Type B pancreatic cell (in vitro differentiated cells): ENCODE data around the gene TIMELESS. TPM values are rescaled to one million over a fixed set of nuclear protein-coding genes. Genes with fewer than 3 reads are reported as not detected.

Experiments
- DNase-seq: peaks from one replicate; pipeline ENCODE4 v3.0.0; 2021; ENCODE audit warnings: mixed read lengths; ENCODE audit not compliant: unreplicated experiment; ENCODE audit errors: extremely low spot score
- H3K27ac Mint-ChIP-seq: 2 replicates; pipeline ENCODE4 v1.8.0; 2021; ENCODE audit warnings: mild to moderate bottlenecking, mixed read lengths
- H3K27me3 Mint-ChIP-seq: 2 replicates; pipeline ENCODE4 v1.8.0; 2021; ENCODE audit warnings: mixed read lengths
- H3K36me3 Mint-ChIP-seq: 2 replicates; pipeline ENCODE4 v1.8.0; 2021; ENCODE audit warnings: mixed read lengths
- H3K4me1 Mint-ChIP-seq: one replicate; pipeline ENCODE4 v1.8.0; 2021; ENCODE audit warnings: mixed read lengths; ENCODE audit not compliant: unreplicated experiment
- H3K4me3 Mint-ChIP-seq: 2 replicates; pipeline ENCODE4 v1.8.0; 2021; ENCODE audit warnings: mild to moderate bottlenecking, mixed read lengths
- H3K9me3 Mint-ChIP-seq: 2 replicates; pipeline ENCODE4 v1.8.0; 2021; ENCODE audit warnings: mixed read lengths
- total RNA-seq: library from RNA; stranded (reverse); gene quantifications from 2 replicates; pipeline ENCODE4 v1.2.1, GENCODE V29; 2021; ENCODE audit warnings: low replicate concordance
- TF ChIP-seq, protein P1 (sequence below): fragments of 200-600 bp; sonication (generic); conservative IDR thresholded peaks from 2 replicates; pipeline ENCODE4 v1.5.0; 2021; ENCODE audit warnings: antibody characterized with exemption, mild to moderate bottlenecking

TIMELESS gene
- total RNA-seq, 1 donor from 2014 or later: 57.4 TPM

DNA sequence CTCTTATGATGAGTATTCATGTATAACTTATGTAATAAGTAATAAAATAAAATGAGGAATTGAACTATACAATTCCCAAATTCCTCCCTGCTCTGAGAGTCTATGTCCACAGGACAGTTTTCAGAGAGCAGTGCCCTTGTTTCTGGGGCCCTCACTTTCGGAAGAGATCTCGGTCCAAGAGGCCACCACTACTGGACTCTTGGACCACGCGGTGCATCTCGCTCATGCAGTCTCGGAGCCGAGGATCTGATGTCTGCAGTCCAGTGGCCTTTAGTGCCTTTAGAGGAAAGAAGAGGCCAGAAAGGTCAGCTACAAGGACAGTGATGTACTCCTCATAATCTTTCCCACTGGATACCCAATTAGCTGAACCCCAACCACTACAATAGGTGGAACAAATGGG lies 30.4 kb upstream of the TIMELESS start:
- H3K27ac Mint-ChIP-seq: no peak overlapping the region
- H3K36me3 Mint-ChIP-seq: no peaks in the 10 kb centered on the region
- H3K27me3 Mint-ChIP-seq: peaks cover 3% of the 10 kb centered on the region
- H3K4me1 Mint-ChIP-seq: no peaks in the 10 kb centered on the region
- no peaks in the 10 kb centered on the region for H3K9me3 Mint-ChIP-seq
- H3K4me3 Mint-ChIP-seq: no peak overlapping the region
- TF ChIP-seq, protein P1, sequence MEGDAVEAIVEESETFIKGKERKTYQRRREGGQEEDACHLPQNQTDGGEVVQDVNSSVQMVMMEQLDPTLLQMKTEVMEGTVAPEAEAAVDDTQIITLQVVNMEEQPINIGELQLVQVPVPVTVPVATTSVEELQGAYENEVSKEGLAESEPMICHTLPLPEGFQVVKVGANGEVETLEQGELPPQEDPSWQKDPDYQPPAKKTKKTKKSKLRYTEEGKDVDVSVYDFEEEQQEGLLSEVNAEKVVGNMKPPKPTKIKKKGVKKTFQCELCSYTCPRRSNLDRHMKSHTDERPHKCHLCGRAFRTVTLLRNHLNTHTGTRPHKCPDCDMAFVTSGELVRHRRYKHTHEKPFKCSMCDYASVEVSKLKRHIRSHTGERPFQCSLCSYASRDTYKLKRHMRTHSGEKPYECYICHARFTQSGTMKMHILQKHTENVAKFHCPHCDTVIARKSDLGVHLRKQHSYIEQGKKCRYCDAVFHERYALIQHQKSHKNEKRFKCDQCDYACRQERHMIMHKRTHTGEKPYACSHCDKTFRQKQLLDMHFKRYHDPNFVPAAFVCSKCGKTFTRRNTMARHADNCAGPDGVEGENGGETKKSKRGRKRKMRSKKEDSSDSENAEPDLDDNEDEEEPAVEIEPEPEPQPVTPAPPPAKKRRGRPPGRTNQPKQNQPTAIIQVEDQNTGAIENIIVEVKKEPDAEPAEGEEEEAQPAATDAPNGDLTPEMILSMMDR: no peak
- no peak for DNase-seq

DNA sequence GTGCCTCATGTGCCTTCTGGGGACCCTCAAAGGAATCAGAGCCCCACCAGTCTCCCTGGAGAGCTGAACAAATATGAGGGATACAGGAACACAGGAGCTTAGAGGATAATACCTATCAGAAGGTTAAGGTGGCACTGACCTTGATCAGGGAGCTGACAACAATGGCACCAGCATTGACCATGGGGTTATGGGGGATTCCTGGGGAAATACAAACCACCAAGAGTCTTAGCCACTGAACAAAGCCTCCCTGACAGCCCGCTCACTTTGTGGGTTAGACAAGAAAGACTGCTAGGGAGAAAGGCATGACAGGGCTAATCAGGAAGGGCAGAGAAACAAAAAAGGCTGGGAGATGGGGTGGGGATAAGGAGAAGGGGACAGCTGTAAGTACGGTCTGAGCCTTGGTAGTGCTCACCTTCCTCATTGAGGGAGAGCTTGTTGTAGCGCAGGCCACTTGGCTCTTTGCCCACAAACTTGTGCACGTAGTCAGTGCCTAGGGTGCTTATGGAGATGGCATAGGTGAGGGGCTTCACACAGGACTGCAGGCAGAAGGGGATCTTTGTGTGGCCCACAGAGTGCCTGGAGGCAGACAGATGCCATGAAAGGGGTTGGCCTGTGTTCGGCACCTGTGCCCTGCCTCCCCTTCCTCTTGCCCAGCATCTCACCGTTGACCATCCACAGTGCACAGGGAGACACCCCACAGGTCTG lies 28.4 kb upstream of the TIMELESS start:
- H3K9me3 Mint-ChIP-seq: no peaks in the 10 kb centered on the region
- no peak overlapping the region for H3K4me3 Mint-ChIP-seq
- H3K27me3 Mint-ChIP-seq: no peaks in the 10 kb centered on the region
- H3K36me3 Mint-ChIP-seq: no peaks in the 10 kb centered on the region
- no peaks in the 10 kb centered on the region for H3K4me1 Mint-ChIP-seq
- H3K27ac Mint-ChIP-seq: no peak overlapping the region
- TF ChIP-seq, protein P1: no peak
- DNase-seq: no peak

DNA sequence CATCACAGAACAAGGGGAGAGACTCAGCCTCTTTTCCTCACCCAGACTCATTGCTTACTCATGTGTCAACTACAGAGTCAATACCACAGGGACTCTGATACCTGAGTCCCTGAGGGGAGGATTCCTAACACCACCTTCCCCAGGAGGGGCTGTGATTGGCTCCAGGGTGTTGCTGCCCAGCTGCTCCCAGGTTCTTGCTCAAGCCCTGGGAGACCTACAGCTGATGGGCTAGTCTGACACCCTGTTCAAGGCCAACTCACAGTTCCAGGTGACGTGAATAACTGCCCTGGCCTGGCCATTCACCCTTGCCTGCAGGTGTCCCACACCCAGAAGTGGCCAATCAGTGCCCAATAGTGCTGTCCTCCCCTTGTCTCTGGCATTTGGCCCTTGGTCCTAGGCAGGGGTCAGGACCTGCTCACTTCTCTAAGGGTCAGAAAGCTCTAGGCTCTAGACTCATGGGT lies 27.8 kb upstream of the TIMELESS start:
- Mint-ChIP-seq H3K9me3 (no peaks in the 10 kb centered on the region), H3K27ac (no peak overlapping the region), H3K36me3 (no peaks in the 10 kb centered on the region), H3K4me1 (no peaks in the 10 kb centered on the region), H3K4me3 (no peak overlapping the region), H3K27me3 (no peaks in the 10 kb centered on the region)
- TF ChIP-seq, protein P1: no peak
- DNase-seq: no peak

DNA sequence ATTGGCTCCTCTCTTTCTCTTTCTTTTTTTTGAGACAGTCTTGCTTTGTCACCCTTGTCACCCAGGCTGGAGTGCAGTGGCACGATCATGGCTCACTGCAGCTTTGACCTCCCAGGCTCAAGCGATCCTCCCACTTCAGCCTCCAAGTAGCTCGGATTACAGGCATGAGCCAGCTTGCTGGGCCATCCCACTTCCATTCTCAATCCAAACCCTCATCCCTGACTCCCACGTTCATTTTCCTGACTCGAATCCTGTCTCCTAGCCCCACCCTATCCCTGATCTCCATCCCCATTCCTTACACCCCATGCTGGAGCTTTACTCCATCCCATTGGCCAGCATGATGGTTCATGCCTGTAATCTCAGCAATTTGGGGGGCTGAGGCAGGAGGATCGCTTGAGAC lies 26.9 kb upstream of the TIMELESS start:
- no peaks in the 10 kb centered on the region for H3K36me3 Mint-ChIP-seq
- H3K27ac Mint-ChIP-seq: no peak overlapping the region

DNA sequence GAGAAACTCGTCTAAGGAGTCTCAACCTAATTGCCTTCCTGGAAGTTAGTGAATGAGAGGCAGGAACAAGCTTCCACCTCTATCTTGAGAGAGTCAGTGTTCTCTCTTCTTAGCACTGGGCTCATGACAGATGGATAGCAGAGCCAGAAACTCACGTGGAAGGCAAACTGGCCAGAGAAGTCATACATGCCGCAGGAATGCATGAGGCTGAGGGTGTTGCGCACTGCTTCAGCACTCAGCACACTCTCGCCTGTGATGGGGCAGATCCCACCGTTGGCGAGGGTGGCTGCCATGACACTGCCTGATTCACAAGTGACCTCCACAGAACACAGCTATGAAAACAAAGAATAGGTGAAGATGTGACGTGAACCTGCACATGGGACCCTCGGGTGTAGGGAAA lies 25.2 kb upstream of the TIMELESS start:
- Mint-ChIP-seq H3K27me3 (no peaks in the 10 kb centered on the region), H3K9me3 (no peaks in the 10 kb centered on the region), H3K36me3 (no peaks in the 10 kb centered on the region), H3K4me3 (no peak overlapping the region), H3K27ac (no peak overlapping the region), H3K4me1 (peaks cover 6% of the 10 kb centered on the region)
- TF ChIP-seq, protein P1: no peak
- DNase-seq: no peak

More for the DNA sequence above, 26.9 kb upstream of the TIMELESS start:
- no peaks in the 10 kb centered on the region for H3K9me3 Mint-ChIP-seq
- no peak overlapping the region for H3K4me3 Mint-ChIP-seq
- no peaks in the 10 kb centered on the region for H3K4me1 Mint-ChIP-seq
- H3K27me3 Mint-ChIP-seq: no peaks in the 10 kb centered on the region
- no peak for DNase-seq
- TF ChIP-seq, protein P1: no peak
